Measurements from ENCODE around the gene GPC5. TPM values are rescaled to one million over a fixed set of nuclear protein-coding genes. Genes with fewer than 3 reads are reported as not detected.

The GPC5 gene
- total RNA-seq, 2 experiments from 2014 or later = 2.4 TPM; not detected in 1

DNA sequence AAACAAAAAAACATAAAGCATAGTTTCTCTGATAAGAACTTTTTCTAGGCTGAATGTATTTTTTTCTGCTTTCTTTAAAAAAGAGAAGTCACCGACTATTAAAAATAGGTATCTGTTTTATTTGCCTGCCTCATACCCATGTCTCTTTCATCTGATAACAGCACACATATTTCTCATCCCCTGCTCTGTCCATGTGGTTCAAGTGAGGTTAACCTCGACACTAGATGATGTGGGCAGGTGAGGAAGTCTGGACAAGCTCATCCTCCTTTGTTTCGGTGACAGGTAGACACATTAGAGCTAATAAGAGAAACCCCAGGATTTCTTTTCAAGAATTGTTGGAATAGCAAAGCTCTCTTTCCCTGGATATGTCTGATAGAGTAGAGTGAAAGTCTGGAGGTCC lies 222.7 kb downstream of the GPC5 start:
- no peak for DNase-seq (ENCODE audit: low spot score)
- Histone ChIP-seq H4K20me1 (ENCODE audit: insufficient read depth, low read length) (no peaks in the 10 kb centered on the region), H3K9me2 (ENCODE audit: insufficient read depth, low read length) (no peaks in the 10 kb centered on the region), H3K27ac (ENCODE audit: low read depth, low read length, poor library complexity, severe bottlenecking) (no peak overlapping the region), H3K79me2 (ENCODE audit: insufficient read depth, low read depth, low read length) (no peaks in the 10 kb centered on the region), H3K9me3 (ENCODE audit: low read length) (no peaks in the 10 kb centered on the region), H3K36me3 (ENCODE audit: insufficient read depth, low read length) (no peaks in the 10 kb centered on the region), H3K4me2 (ENCODE audit: low read length) (no peak overlapping the region), H2AFZ (ENCODE audit: low read length) (no peak overlapping the region), H3K4me3 (ENCODE audit: low read depth, low read length, poor library complexity, severe bottlenecking) (no peak overlapping the region), H3K4me1 (ENCODE audit: insufficient read depth, low read length, poor library complexity, severe bottlenecking) (no peaks in the 10 kb centered on the region)
- ChIA-PET CTCF (ENCODE audit: unreplicated experiment) (no interaction called here), POLR2A (interaction anchor here (0.6 to 2.1 kb wide), 3 partner anchors 13 to 596 kb away, joined by 3 to 9 read pairs (median 3); no protein-coding TSS in a partner anchor)
- intact Hi-C loops (cut with micrococcal nuclease; ENCODE audit: unreplicated experiment) = no loop called here
- BruUV-seq (replicated peaks) = no TSS peak
- no peak for TF ChIP-seq EZH2phosphoT487 (IDR thresholded peaks at IDR 0.05; ENCODE audit: borderline replicate concordance, low read depth, low read length)
- TF ChIP-seq CTCF (conservative IDR thresholded peaks at IDR 0.05; ENCODE audit: low read length) = no peak

GRCh38 chr13:91621963-91622362 lies 223.5 kb downstream of the GPC5 start:
- no peak overlapping the region for H3K4me2 ChIP-seq (ENCODE audit: low read length)
- H3K4me3 ChIP-seq (ENCODE audit: low read depth, low read length, poor library complexity, severe bottlenecking) = no peak overlapping the region
- CTCF ChIA-PET (ENCODE audit: unreplicated experiment) = no interaction called here
- TF ChIP-seq EZH2phosphoT487 (IDR thresholded peaks at IDR 0.05; ENCODE audit: borderline replicate concordance, low read depth, low read length) (no peak), CTCF (conservative IDR thresholded peaks at IDR 0.05; ENCODE audit: low read length) (no peak)
- no peaks in the 10 kb centered on the region for H3K9me2 ChIP-seq (ENCODE audit: insufficient read depth, low read length)
- POLR2A ChIA-PET = interaction anchor here (0.5 to 2.1 kb wide), 6 partner anchors 12 to 308 kb away, joined by 3 to 9 read pairs (median 3); no protein-coding TSS in a partner anchor
- no peaks in the 10 kb centered on the region for H3K79me2 ChIP-seq (ENCODE audit: insufficient read depth, low read depth, low read length)
- no peaks in the 10 kb centered on the region for H3K4me1 ChIP-seq (ENCODE audit: insufficient read depth, low read length, poor library complexity, severe bottlenecking)
- intact Hi-C loops (cut with micrococcal nuclease; ENCODE audit: unreplicated experiment) = no loop called here
- no peaks in the 10 kb centered on the region for H3K9me3 ChIP-seq (ENCODE audit: low read length)
- no TSS peak for BruUV-seq (replicated peaks)
- no peaks in the 10 kb centered on the region for H3K36me3 ChIP-seq (ENCODE audit: insufficient read depth, low read length)
- H4K20me1 ChIP-seq (ENCODE audit: insufficient read depth, low read length) = no peaks in the 10 kb centered on the region
- DNase-seq (ENCODE audit: low spot score) = no peak
- no peak overlapping the region for H2AFZ ChIP-seq (ENCODE audit: low read length)
- H3K27ac ChIP-seq (ENCODE audit: low read depth, low read length, poor library complexity, severe bottlenecking) = no peak overlapping the region

DNA sequence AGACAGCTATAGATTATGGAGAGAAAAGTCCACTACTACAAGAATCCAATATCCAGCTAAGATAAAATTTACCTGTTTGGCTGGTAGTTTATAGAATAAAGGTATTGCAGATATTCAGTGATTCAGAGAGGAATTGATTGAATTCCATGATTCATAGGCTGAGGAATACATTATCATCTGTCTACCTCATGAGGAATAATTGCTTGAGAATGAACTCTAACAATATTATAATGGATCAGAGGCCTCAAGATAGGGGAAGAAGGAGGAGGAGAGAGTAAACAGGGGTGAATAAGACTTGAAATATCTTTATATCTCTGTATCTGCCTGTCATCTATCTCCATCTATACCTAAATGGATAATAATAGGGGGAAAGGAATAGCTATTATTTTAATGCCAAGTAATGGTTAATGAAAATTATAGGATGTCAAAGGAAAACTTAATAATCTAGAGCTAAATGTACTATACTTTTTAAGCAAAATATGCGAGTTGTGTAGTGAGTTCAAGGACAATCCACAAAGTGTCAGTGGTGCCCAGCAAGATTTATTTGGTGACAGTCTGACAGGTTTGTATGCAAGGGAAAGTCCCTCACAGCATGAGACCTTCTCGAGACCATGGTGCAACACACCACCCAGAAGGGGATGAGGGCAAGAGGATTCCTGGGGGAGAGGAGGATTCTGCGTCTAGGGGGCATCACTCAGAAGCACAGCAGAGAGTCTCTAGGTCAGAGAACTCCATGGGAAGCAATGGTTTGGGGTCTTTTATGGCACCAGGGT lies 224.5 kb downstream of the GPC5 start:
- TF ChIP-seq EZH2phosphoT487 (IDR thresholded peaks at IDR 0.05; ENCODE audit: borderline replicate concordance, low read depth, low read length) (no peak), CTCF (conservative IDR thresholded peaks at IDR 0.05; ENCODE audit: low read length) (no peak)
- CTCF ChIA-PET (ENCODE audit: unreplicated experiment) = no interaction called here

More for the DNA sequence above, 224.5 kb downstream of the GPC5 start:
- no peaks in the 10 kb centered on the region for H3K4me1 ChIP-seq (ENCODE audit: insufficient read depth, low read length, poor library complexity, severe bottlenecking)
- H3K27ac ChIP-seq (ENCODE audit: low read depth, low read length, poor library complexity, severe bottlenecking) = no peak overlapping the region
- BruUV-seq (replicated peaks) = no TSS peak
- H3K4me2 ChIP-seq (ENCODE audit: low read length) = no peak overlapping the region
- no peaks in the 10 kb centered on the region for H3K79me2 ChIP-seq (ENCODE audit: insufficient read depth, low read depth, low read length)
- intact Hi-C loops (cut with micrococcal nuclease; ENCODE audit: unreplicated experiment) = no loop called here
- H3K4me3 ChIP-seq (ENCODE audit: low read depth, low read length, poor library complexity, severe bottlenecking) = no peak overlapping the region
- DNase-seq (ENCODE audit: low spot score) = no peak
- H3K9me2 ChIP-seq (ENCODE audit: insufficient read depth, low read length) = no peaks in the 10 kb centered on the region
- POLR2A ChIA-PET = interaction anchor here (0.5 to 1.6 kb wide), 10 partner anchors 9 to 294 kb away, joined by 3 to 6 read pairs (median 3); no protein-coding TSS in a partner anchor
- no peaks in the 10 kb centered on the region for H3K36me3 ChIP-seq (ENCODE audit: insufficient read depth, low read length)
- H4K20me1 ChIP-seq (ENCODE audit: insufficient read depth, low read length) = no peaks in the 10 kb centered on the region
- H2AFZ ChIP-seq (ENCODE audit: low read length) = no peak overlapping the region
- no peaks in the 10 kb centered on the region for H3K9me3 ChIP-seq (ENCODE audit: low read length)

Data from OCI-LY7 (cell line).